ENCODE measurements around the gene GHRHR.

GHRHR gene

DNA sequence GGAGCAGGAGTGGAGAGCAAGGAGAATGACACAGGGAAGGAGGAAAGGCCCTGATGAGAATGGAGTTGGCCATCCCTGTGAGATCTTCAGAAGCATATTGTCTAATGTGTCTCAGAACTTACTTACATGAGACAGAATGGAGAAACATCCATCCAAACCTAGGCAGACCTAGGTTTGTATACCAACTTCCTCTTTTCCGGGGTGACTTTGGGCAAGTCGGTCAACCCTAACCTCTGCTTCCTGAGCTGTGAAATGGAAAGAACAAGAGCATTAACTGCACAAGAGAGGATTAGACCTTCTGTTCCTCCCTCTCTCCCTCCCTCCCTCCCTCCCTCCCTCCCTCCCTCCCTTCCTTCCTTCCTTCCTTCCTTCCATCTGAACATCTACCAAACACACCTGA is 4.5 kb downstream of the GHRHR start:
- no peak for DNase-seq (ENCODE audit: low read depth in 2 of 2)

DNA sequence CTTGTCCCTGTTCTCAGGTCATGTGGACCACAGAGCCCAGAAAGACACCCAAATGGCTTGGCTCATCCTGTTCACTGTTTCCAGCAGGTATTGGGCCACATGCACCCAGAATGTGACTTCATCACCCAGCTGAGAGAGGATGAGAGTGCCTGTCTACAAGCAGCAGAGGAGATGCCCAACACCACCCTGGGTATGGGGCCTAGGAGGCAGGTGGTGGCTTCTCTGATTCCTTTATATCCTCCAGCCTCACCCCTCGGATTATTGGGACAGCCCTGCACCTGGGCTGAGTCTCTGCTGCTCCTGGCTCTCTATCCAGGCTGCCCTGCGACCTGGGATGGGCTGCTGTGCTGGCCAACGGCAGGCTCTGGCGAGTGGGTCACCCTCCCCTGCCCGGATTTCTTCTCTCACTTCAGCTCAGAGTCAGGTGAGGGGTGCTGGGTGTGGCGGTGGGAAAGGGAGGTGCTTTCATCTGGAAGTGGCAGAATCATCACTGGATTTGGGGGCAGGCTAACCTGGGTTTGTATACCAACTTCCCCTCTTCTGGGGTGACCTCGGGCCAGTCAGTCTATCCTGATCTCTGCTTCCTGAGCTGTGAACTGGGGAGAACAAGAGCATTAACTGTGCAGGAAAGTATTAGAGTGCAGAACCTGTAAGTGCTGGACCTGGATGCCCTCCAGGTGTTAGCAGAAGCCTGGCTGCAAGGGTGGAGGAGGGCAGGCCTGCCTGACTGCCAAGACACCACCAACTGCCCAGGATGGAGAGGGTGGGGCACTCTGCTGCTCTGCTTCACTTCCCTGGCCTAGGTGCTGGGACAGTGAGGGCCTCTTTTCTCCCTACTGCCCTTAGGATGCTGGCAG is 5.2 kb downstream of the GHRHR start:
- DNase-seq (ENCODE audit: low read depth in 2 of 2) = no peak

DNA sequence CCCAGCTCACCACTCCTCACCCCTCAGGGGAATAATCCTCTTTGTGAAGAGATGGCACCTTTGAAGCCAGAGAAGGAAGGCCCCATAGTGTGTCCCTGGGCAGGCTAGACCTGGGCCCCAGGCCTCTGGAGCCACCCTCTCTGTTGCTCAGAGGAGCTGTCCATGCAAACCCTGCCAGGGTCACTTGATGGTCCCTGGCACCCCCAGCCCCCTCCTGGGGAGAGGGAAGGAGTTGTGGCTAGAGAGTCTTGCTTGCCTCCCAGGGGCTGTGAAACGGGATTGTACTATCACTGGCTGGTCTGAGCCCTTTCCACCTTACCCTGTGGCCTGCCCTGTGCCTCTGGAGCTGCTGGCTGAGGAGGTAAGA is 5.8 kb downstream of the GHRHR start:
- DNase-seq (ENCODE audit: low read depth in 2 of 2) = no peak

DNA sequence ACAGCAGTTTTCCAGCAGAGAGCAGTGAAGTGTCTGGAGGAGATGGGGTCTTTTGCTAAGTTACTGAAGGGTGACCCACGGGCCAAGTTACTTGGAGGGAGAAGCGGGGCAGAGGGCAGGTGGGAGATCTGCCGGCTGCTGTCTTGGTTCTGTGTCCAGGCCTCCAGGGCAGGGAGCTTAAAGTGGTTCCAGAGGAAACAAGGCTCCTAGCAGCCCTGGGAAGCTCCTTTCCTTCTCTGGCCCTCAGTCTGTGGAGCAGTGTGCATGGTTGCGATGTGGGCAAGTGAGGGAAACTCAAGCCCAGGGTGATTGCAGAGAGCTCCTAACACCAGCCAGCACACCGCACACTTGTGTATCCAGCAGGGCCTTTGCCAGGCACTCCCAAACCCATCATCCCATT is 6.3 kb downstream of the GHRHR start:
- no peak for DNase-seq (ENCODE audit: low read depth in 2 of 2)

DNA sequence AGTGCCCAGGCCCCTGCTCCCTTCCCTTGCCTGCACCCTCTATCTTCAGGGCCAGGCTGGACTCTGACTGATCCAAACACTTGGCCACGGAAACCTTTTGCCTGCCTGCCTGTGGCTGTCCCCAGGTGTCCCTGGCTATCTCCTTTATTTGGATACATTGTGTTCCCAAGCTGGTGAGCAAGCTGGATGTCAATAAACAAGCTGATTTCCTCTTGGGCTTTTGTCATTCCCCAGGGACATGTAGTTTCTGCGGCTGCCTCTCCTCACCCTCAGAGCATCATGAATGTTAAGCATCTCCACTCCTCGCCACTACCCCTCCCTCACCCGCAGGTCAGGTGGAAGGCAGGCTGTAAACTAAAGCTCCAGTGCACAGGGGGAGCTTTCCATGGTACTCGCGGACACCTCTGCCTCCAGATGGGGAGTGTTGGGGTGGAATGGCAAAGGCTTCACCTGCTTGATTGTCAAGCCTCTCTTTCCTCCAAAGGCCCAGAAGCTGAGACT is 6.9 kb downstream of the GHRHR start:
- no peak for DNase-seq (ENCODE audit: low read depth in 2 of 2)

DNA sequence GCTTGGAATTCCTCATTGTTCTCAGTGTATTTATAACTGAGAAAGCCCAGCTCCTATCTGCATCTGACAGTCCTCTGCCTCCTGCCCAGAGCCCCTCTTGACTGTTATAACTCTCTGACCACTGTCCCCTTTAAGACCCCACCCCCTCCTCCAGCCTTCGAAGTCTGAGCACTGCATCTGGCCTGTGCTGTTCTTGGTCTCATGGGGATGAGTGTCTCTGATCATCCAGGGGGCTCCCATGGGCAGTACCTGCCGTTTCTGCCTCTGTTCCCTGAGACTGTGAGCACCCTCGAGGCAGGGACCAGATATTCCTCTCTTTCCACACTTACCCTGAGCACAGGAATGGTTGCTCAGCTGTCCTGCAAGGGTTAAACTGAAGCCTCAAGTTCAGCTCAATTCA is 7.7 kb downstream of the GHRHR start:
- DNase-seq (ENCODE audit: low read depth in 2 of 2) = no peak

DNA sequence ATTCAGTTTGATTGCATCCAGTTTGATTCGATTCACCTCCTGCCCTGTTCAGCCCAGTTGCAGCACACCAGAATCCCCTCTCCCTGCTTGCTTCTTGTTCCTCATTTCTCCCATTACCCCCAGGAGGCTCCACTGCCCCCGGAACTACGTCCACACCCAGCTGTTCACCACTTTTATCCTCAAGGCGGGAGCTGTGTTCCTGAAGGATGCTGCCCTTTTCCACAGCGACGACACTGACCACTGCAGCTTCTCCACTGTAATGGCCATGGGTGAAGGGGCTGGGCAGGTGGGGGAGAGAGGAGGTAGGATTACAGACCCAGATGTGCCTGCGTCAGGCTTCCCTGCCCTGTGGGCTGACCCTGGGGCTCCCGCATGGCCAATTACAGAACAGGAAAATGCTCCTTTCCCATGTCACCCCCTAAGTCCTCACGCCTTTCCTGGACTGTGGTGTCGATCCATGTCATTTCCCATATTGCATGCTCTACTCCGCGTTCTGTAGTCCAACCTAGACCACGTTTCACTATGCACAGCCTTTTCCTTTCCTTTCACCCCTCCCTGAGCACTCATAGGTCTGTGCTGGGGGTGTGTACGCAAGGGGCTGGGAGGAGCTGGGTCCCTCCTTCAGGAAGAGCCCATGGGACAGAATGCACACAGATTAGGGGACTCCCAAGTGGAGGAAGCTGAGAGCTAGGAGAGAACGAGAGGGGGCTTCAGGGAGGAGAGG is 8.2 kb downstream of the GHRHR start:
- no peak for DNase-seq (ENCODE audit: low read depth in 2 of 2)

DNA sequence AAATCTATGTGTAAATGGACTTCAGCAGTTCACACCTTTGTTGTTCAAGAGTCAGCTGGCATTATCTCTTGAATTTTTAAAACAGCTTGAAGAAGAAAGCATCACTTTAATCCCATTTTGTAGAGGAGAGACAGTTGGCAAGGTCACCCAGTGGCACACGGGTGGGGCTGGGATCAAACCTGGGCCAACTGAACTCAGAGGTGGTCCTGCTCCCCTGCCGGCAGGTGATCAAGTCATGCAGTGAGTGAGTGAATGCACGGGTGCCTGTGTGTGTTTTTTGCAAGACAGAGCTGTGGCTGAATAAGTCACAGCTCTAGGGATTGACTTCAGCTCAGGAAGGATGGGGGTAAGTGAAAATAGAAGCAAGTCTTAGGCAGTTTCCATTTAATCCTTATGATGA is 9.5 kb downstream of the GHRHR start:
- no peak for DNase-seq (ENCODE audit: low read depth in 2 of 2)

DNA sequence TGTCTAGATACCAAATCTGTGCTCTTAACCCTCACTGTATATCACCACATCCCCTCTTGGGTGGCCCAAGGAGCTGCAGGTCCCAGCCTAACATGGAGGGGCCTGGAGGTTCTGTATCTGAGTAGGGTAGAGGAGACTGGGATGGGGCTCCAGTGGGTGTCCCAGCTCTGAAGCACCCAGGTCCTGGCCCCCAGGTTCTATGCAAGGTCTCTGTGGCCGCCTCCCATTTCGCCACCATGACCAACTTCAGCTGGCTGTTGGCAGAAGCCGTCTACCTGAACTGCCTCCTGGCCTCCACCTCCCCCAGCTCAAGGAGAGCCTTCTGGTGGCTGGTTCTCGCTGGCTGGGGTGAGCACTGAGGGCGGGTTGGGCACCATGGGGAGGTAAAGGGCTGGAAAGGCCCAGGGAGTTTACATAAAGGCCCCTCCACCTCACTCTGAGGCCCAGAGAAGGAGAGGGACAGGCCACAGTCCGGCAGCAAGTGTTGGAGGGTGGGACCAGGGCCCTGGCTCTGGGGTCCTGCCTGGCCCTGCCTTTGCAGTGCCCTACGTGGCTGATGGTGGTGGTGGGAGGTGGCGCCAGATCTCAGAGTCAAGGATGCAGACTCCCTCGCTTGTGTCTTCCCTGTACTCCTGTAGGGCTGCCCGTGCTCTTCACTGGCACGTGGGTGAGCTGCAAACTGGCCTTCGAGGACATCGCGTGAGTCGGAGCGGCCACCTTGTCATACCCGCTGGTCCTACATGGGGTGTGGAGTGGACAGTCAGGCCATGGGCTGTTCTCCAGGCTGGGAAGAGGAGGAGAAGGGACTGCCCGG is 10.2 kb downstream of the GHRHR start:
- no peak for DNase-seq (ENCODE audit: low read depth in 2 of 2)

DNA sequence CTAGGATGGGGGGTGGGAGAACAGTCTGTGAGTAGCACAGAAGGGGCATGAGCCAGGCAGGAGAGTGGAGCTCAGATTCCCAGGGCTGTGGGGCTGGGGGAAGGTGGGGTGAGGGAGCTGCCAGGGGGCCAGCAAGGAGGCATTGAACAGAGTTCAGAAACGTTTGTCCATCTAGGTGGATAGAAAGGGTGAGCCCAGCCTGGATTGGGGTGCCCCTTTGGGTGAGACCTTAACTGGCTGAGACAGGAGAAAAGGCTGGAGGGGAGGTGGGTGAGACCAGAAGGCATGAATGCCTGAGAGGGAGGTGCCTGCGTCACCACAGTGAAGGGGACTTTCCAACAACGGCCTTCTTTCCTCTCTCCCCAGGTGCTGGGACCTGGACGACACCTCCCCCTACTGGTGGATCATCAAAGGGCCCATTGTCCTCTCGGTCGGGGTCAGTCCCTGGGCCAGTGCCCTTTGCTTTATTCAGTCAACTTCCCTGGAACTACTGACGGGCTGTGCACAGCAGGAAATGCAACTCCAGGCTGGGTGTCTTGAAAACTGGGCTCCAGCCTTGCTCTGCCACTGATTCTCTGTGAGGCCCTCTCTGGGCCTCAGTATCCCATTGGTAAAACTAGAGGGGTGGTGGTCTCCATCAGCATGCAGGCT is 11.0 kb downstream of the GHRHR start:
- DNase-seq (ENCODE audit: low read depth in 2 of 2) = peak; percentile 22 to 28

DNA sequence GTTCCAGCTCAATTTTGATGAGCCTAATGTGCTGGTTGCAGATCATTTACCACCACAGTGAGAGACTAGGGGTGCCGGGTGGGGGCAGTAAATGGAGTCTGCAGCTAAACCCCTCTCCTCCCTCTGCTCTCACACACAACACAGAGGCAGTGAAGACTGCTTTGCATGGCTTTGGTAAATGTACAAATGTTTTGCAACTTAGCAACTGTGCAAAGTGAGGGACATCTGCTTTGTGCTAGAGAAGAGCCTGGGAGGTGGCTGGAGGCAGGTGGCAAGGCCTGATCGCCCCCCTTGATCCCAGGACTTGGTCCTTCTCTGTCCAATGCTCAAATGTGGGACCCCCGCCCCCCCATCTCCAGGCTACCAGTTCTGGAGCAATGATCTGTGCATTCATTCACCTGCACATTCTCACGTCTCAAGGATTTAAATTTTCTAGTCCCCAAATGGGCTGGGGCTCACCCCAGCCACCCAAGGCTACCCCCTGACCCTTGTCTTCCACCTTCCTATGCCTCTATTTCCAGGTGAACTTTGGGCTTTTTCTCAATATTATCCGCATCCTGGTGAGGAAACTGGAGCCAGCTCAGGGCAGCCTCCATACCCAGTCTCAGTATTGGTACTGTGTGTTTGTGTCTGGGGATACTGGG is 11.6 kb downstream of the GHRHR start:
- no peak for DNase-seq (ENCODE audit: low read depth in 2 of 2)

DNA sequence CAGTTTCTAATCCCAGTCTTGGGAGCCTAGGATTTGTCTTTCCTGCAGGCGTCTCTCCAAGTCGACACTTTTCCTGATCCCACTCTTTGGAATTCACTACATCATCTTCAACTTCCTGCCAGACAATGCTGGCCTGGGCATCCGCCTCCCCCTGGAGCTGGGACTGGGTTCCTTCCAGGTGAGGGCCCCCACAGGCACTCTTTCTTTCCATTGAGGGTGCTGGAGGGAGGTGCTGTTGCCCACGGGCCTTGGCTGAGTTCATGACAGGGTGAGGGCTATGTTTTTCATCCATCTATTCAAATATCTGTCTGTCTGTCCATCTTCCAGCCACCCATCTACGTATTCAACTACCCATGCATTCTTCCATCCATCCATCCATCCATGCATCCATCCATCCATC is 12.6 kb downstream of the GHRHR start:
- DNase-seq (ENCODE audit: low read depth in 2 of 2) = no peak

DNA sequence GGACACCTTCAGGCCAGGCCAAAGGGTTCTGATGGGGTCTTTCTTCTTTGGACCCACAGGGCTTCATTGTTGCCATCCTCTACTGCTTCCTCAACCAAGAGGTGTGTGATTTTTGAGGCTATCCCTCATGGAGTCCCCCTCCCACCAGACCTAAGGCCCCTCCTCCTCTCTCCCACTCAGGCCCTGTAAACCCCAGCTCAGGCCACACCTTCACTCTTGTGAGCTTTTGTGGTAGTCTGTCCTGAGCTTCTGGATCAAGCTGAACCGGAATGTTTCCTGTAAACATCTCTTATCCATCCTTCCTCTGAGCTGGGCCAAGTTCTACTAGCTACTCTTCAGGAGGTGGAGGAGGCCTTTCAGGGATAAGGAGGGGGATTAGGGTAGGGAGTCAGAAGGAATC is 13.5 kb downstream of the GHRHR start:
- DNase-seq (ENCODE audit: low read depth in 2 of 2) = no peak

DNA sequence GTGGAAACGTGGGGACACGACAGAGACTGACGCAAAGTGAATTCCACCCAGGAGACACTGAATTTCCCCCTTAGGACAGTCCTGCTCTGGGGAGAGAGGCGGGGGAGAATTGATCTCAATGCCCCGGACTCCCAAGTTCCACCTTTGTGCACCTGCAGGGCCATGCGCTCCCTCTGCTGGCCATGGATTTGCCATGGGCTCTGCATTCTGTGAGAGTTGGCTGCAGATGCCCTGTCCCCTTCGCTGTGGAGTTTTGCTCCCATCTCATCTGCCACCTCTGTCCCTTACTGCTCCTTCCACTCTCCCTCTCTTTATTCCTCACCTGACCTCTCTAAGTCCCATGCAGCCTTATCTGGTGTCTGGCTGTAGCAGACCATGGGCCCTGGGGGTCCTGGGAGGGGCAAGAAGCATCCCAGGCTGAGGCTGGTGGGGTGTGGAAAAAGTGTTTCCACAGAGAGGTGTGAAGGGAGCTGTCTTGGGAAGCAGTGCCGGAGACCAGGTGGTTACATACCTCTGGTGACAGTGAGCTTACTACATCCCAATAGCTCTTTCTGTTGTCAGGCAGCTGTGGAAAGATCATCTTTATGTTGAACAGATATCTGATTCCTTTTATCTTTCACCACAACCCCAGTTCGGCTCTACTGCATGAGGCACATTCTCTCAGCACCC is 14.3 kb downstream of the GHRHR start:
- DNase-seq (ENCODE audit: low read depth in 2 of 2) = no peak

DNA sequence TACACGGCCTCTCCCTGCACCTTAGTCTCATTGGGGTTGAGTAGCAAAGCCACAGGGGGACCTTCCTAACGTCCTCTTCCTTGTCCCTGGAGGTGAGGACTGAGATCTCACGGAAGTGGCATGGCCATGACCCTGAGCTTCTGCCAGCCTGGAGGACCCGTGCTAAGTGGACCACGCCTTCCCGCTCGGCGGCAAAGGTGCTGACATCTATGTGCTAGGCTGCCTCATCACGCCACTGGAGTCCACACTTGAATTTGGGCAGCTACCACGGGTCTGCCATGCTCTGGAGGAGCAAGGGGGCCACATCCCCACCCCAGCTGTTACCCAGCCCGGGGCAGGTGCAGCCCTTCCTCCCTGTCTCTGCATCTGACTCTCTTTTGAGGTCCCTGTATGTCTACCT is 15.3 kb downstream of the GHRHR start:
- DNase-seq (ENCODE audit: low read depth in 2 of 2) = no peak

DNA sequence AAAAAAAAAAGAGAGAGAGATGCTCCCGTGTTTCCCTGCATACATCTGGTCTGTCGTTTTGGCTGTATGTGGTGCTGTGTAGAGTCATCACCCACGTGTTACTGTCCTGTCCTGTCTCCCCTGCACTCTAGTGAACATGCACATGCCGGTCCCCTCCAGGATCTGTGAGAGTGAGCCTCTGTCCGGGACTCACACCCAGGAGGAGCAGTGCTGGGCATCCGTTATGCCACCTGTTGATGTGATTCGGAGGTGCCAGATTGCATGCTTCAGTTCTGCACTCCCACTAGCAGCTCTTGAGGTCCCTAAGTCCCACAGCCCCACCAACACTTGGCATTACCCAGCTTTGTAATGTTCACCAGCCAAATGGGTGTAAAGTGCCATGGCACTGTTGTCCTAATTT is 16.4 kb downstream of the GHRHR start:
- DNase-seq (ENCODE audit: low read depth in 2 of 2) = no peak

DNA sequence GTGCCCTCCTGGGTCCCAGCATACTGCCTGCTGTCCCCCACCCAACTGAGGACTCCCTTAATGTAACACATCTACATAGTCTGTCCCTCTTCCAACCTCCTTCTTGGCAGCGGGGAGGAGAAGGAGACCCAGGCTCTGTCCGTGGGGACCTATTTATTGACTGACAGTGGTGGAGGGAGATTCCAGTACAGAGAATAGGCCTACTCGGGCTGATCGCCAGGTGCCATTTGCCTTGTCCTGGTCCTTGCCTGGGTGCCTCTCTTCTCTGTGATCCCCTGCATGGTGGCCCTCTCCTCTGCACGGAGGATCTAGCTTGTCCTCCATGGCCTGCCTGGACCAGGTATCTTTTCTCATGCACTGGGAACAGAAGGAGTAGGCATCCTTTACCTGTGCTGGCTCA is 17.0 kb downstream of the GHRHR start:
- DNase-seq (ENCODE audit: low read depth in 2 of 2) = no peak

DNA sequence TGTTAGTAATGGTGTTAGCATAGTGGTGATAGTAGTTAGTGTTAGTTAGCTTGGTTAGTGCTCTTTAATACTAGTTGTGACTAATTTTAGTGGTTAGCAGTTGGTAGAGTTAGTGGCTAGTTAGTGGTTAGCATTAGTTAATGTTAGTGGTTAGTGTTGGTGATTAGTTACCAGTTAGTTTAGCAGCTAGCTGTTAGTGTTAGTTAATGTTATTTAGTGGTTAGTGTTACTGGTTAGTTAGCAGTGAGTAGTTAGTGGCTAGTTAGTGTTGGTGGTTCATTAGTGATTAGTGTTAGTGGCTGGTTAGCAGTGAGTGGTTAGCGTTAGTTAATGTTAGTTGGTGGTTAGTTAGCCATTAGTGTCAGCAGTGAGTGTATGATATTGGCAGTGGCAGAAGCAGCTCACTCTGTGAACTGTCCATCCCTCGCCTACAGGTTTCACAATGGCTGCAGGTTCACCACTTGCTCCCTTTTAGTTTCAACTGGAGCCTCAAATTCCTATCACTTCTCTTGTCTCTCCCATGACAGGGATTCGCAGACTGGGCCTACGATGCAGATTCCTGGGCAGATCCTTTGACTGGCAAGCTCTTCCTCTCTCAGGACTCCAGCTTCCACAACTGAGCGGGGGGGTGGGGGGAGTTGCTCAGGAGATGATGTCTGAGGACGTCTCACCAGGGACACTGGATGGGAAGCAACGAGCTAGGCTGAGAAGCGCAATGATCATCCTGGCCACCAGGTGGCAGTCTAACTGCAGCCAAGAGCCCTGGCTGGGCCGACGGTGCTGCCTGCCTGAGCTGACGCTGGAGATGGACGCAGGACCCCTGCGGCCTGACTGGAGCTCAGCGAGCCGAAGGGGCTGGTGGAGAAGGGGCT is 19.5 kb downstream of the GHRHR start:
- DNase-seq (ENCODE audit: low read depth in 2 of 2) = peak; percentile 60 to 74

DNA sequence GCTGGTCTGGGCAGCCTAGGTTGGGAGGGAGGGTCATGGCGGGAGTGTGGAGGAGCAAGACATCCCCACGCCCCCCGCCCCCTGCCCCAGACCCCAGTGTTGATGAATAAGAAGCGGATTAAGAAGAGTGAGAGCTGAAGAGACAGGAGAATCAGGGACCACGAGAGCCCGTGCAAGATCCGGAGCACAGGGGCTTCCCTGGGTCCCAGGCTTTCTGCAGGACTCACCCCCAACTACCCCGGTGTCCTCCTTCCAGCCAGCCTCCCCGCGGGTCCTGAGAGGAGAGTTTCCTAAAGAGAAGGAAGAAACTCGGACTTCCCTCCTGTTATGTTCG is 20.1 kb downstream of the GHRHR start:
- DNase-seq (ENCODE audit: low read depth in 2 of 2) = no peak
